Measurements from ENCODE around the gene RPS13.

Gene RPS13

DNA sequence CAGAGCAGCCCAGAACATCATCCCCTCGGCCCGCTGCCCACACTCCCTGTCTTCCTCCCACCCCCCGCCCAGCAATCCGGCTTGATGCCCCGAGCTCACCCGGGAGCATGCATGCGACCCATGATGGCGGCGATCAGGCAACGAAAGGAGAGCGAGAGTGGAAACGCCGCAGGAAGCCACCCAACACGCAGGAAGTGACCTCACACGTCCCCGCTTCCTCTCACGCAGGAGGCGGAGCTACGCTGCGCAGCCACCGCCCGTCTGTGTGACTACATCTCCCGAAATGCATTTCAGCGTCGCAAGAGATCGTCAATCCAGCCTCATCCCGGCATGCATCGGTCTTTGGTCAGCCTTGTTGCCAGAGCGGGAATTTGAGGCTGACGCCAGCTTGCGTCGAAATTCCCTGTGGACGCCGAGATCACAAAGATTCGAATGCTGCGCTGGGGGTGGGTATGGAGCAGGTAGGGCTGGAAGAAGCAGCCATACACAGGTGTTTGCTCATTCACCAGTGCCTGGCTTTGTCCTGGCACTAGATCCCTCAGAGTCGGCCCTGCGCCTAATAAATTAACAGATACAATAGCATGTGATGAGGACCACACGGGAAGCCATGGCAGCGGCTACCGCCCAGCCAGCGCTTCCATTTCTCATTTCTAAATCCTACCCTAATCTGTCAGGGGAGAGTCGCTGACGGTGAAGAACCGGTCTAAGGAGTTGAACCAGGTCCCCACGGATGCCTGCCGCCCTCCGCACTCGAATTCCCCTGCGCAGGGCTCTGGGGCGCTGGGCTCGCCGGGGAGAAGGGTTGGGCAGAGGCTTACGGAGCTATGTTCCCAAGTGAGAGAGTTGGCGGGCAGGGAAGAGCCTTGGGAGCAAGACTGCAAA is at the start of gene RPS13:
Gene RPS13 (minus strand): TSS at position 148 of the 882 bp plus-strand sequence. CDS start 26 bp downstream, at position 122.
- peak within 1 kb of the TSS; percentile 75 for H3K27ac ChIP-seq
- peak within 1 kb of the TSS; percentile 99 for H3K4me2 ChIP-seq
- H3K27me3 ChIP-seq (ENCODE audit: insufficient read depth, low read depth), result no peaks in the 10 kb centered on the region
- peaks cover 28% of the 10 kb centered on the region for H3K79me2 ChIP-seq (ENCODE audit: insufficient read depth, low read depth)
- H2AFZ ChIP-seq (ENCODE audit: low read depth), result peak within 1 kb of the TSS; percentile 94
- TF ChIP-seq, protein P1, sequence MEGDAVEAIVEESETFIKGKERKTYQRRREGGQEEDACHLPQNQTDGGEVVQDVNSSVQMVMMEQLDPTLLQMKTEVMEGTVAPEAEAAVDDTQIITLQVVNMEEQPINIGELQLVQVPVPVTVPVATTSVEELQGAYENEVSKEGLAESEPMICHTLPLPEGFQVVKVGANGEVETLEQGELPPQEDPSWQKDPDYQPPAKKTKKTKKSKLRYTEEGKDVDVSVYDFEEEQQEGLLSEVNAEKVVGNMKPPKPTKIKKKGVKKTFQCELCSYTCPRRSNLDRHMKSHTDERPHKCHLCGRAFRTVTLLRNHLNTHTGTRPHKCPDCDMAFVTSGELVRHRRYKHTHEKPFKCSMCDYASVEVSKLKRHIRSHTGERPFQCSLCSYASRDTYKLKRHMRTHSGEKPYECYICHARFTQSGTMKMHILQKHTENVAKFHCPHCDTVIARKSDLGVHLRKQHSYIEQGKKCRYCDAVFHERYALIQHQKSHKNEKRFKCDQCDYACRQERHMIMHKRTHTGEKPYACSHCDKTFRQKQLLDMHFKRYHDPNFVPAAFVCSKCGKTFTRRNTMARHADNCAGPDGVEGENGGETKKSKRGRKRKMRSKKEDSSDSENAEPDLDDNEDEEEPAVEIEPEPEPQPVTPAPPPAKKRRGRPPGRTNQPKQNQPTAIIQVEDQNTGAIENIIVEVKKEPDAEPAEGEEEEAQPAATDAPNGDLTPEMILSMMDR (conservative IDR thresholded peaks at IDR 0.05; ENCODE audit: low read depth, low read length), result no peak
- H3K4me3 ChIP-seq (IDR thresholded peaks at IDR 0.05; ENCODE audit: insufficient read depth, low read depth, low read length), result no peak within 1 kb of the TSS
- no peaks in the 10 kb centered on the region for H4K20me1 ChIP-seq (ENCODE audit: insufficient read depth)
- H3K4me1 ChIP-seq (ENCODE audit: low read depth, poor library complexity, severe bottlenecking), result peaks cover 22% of the 10 kb centered on the region
- H3K36me3 ChIP-seq (ENCODE audit: insufficient read depth), result peaks cover 20% of the 10 kb centered on the region; the same call in 1 of the 2 replicates
- peak within 1 kb of the TSS; percentile 98 for H3K9ac ChIP-seq

DNA sequence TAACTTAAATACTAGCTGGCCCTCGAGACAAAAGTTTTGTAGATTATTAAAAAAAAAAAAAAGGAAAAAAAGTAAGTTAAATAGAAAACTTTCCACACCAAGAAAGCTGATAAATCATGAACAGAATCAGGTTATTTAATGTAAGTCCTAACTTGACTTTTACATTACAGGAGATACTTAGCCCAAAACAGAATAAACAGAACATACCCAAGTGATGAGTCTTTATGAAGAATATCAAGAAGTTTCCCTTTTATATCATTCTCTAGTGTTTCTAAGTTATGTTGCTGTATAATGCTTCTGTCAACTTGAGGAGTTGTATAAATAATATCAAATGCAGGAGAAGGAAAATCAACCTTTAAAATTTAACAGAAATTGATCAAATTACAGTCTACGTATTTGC is 44.5 kb upstream of the RPS13 start:
- H3K79me2 ChIP-seq (ENCODE audit: insufficient read depth, low read depth), result no peaks in the 10 kb centered on the region
- no peak overlapping the region for H2AFZ ChIP-seq (ENCODE audit: low read depth)
- H3K4me3 ChIP-seq (IDR thresholded peaks at IDR 0.05; ENCODE audit: insufficient read depth, low read depth, low read length), result no peak overlapping the region
- no peaks in the 10 kb centered on the region for H3K36me3 ChIP-seq (ENCODE audit: insufficient read depth)
- no peak overlapping the region for H3K27ac ChIP-seq
- TF ChIP-seq, protein P1 (conservative IDR thresholded peaks at IDR 0.05; ENCODE audit: low read depth, low read length), result no peak
- no peaks in the 10 kb centered on the region for H3K27me3 ChIP-seq (ENCODE audit: insufficient read depth, low read depth)
- H3K9ac ChIP-seq, result no peak overlapping the region
- H3K4me2 ChIP-seq, result no peak overlapping the region
- no peaks in the 10 kb centered on the region for H3K4me1 ChIP-seq (ENCODE audit: low read depth, poor library complexity, severe bottlenecking)
- no peaks in the 10 kb centered on the region for H4K20me1 ChIP-seq (ENCODE audit: insufficient read depth)

DNA sequence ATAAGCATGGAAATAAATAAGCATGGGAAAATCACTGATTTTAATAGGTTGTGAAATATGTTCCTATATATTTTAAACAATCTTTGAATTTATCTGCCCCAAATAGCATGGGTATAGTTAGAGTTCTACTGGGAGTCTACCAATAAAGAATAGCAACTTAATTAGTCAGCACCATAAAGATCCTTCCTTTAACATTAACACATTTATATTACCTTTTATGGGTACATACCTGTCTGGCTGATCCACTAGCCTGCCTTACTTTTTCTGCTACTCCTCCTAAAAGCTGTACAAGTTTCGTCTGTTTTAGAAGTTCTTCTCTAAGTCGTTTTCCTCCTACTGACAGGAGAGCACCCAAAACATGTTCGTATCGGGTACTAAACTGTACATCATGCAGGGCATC is 39.8 kb upstream of the RPS13 start:
- no peaks in the 10 kb centered on the region for H3K36me3 ChIP-seq (ENCODE audit: insufficient read depth)
- no peak overlapping the region for H3K27ac ChIP-seq
- H3K79me2 ChIP-seq (ENCODE audit: insufficient read depth, low read depth), result no peaks in the 10 kb centered on the region
- H3K4me1 ChIP-seq (ENCODE audit: low read depth, poor library complexity, severe bottlenecking), result peaks cover 3% of the 10 kb centered on the region
- H4K20me1 ChIP-seq (ENCODE audit: insufficient read depth), result no peaks in the 10 kb centered on the region
- no peak overlapping the region for H2AFZ ChIP-seq (ENCODE audit: low read depth)
- no peak overlapping the region for H3K9ac ChIP-seq
- no peak overlapping the region for H3K4me2 ChIP-seq
- no peak overlapping the region for H3K4me3 ChIP-seq (IDR thresholded peaks at IDR 0.05; ENCODE audit: insufficient read depth, low read depth, low read length)
- TF ChIP-seq, protein P1 (conservative IDR thresholded peaks at IDR 0.05; ENCODE audit: low read depth, low read length), result no peak
- H3K27me3 ChIP-seq (ENCODE audit: insufficient read depth, low read depth), result no peaks in the 10 kb centered on the region

DNA sequence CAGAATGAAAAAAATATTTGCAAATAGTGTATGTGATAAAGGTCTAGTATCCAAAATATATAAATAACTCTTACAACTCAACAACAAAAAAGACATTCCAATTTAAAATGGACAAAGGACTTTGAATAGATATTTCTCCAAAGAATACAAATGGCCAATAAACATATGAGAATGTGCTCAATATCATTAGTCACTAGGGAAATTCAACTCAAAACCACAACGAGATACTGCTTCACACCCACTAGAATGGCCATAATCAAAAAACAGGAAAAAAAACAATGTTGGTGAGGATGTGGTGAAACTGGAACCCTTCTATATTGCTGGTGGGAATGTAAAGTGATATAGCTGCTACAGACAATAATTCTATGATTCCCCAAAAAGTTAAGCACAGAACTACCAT is 38.6 kb upstream of the RPS13 start:
- Histone ChIP-seq H3K4me3 (IDR thresholded peaks at IDR 0.05; ENCODE audit: insufficient read depth, low read depth, low read length) (no peak overlapping the region), H3K9ac (no peak overlapping the region), H3K36me3 (ENCODE audit: insufficient read depth) (no peaks in the 10 kb centered on the region), H4K20me1 (ENCODE audit: insufficient read depth) (no peaks in the 10 kb centered on the region), H2AFZ (ENCODE audit: low read depth) (no peak overlapping the region), H3K4me1 (ENCODE audit: low read depth, poor library complexity, severe bottlenecking) (peaks cover 3% of the 10 kb centered on the region), H3K27ac (no peak overlapping the region), H3K79me2 (ENCODE audit: insufficient read depth, low read depth) (no peaks in the 10 kb centered on the region), H3K27me3 (ENCODE audit: insufficient read depth, low read depth) (no peaks in the 10 kb centered on the region), H3K4me2 (no peak overlapping the region)
- TF ChIP-seq, protein P1 (conservative IDR thresholded peaks at IDR 0.05; ENCODE audit: low read depth, low read length), result no peak
